Gastrocnemius medialis (tissue), 4 donors: Measurements from ENCODE around the gene LRMDA. TPM values are rescaled to one million over a fixed set of nuclear protein-coding genes. Genes with fewer than 3 reads are reported as not detected.

Experiments used
- ATAC-seq, 2 donors: fragments of 150-250 bp; one replicate each; pipeline ENCODE4 v1.9.1; 2016
- DNase-seq, 2 donors: peaks; one replicate each; pipeline ENCODE4 v3.0.0-alpha.2; 2019
- H3K27ac ChIP-seq, 4 donors: fragments of 200-600 bp; sonication (generic); 1 replicate in 1 of 4; 2 replicates in 3 of 4; pipeline ENCODE4 v1.5.1; 2016 to 2018; ENCODE audit warnings: mild to moderate bottlenecking in 2 of 4, moderate library complexity in 1 of 4
- H3K27me3 ChIP-seq, 3 donors: fragments of 200-600 bp; sonication (generic) in 2 of 3; 1 replicate in 1 of 3; 2 replicates in 2 of 3; pipeline versions ENCODE4 v1.5.1 to v1.6.0; 2016 to 2019; ENCODE audit warnings: mild to moderate bottlenecking in 1 of 3, moderate library complexity in 1 of 3
- H3K36me3 ChIP-seq, 2 donors: fragments of 200-600 bp; sonication (generic) in 1 of 2; one replicate each; pipeline ENCODE4 v1.5.1; 2017 to 2018
- H3K4me1 ChIP-seq, 2 donors: fragments of 200-600 bp; sonication (generic) in 1 of 2; one replicate each; pipeline ENCODE4 v1.5.1; 2016 to 2017; ENCODE audit warnings: mild to moderate bottlenecking in 2 of 2
- H3K4me3 ChIP-seq, 4 donors: fragments of 200-600 bp; sonication (generic) in 3 of 4; 1 replicate in 1 of 4; 2 replicates in 3 of 4; pipeline ENCODE4 v1.5.1; 2016 to 2019; ENCODE audit warnings: mild to moderate bottlenecking in 2 of 4
- H3K9me3 ChIP-seq, 3 donors: fragments of 200-600 bp; sonication (generic) in 2 of 3; 1 replicate in 1 of 3; 2 replicates in 2 of 3; pipeline ENCODE4 v1.5.1; 2016 to 2019
- POLR2A ChIP-seq, 2 donors: fragments of 450-650 bp; IDR thresholded peaks; one replicate each; pipeline ENCODE4 v1.6.1; 2017; ENCODE audit warnings: antibody characterized with exemption in 2 of 2, mild to moderate bottlenecking in 2 of 2, moderate library complexity in 2 of 2
- in situ Hi-C, 4 donors: fragments of 200-750 bp; cut with MboI; loops; one replicate each; pipeline versions ENCODE4 v1.15.0 to v1.8.0; 2017; ENCODE audit warnings: low sequenced_read_pairs in 4 of 4
- intact Hi-C: fragments of 100-400 bp; cut with DNase I; formaldehyde crosslinking; loops from one replicate; pipeline ENCODE4 v1.15.1; 2023; ENCODE audit warnings: low total_unique reads
- total RNA-seq, 4 donors: library from RNA; depleted of rRNA; stranded (reverse); fragments of >200 nt; gene quantifications; one replicate each; pipeline versions ENCODE4 v1.1.0 to v1.2.3, GENCODE V29; 2016
- TF ChIP-seq, protein P1 (sequence below), 5 experiments: fragments of 450-650 bp in 3 of 5; fragments of 200-600 bp in 2 of 5; sonication (generic) in 2 of 5; IDR thresholded peaks in 4 of 5; conservative IDR thresholded peaks in 1 of 5; 1 replicate in 4 of 5; 2 replicates in 1 of 5; pipeline ENCODE4 v1.5.1; 2016 to 2019; ENCODE audit warnings: antibody characterized with exemption in 5 of 5, mild to moderate bottlenecking in 3 of 5, moderate library complexity in 3 of 5

Gene LRMDA
- total RNA-seq, 4 donors from 2014 or later = 0.80 to 4.5 (median 1.4) TPM

DNA sequence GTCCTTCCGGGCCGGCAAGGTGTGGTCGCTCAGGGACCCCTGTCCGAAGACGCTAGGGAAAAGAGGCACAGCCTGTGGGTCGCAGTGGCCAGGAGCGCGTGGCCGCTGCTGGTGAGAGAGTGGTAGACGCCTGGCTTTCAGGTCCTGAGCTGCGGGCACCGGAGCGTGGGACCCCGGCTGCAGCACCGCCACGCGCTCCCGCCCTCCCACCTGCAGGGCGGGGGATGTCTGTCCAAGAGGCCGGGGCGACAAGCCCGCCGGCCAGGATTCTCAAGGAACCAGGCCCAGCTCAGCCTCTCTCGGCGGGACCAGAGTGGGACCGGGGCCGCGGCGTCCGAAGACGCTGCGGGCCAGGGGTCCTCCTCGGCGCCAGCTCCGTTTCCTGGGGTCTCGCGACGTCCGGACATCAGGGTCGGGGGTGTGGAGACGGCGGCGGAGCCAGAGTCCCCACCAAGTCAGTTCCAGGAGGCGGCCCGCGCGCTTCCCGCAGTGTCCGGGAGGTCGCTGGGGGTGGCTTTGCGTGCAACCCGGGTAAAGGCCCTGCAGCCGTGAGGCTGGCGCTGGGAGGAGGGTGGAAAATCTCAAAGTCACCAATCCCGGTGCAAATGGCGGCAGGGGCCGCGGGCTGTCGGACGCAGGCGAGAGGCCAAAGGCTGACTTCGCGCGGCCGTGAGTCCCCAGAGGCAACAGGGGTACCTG is 35.3 kb upstream of the LRMDA start:
- peaks cover 0 to 17% of the 10 kb centered on the region in 2 donors for H3K4me1 ChIP-seq
- H3K27ac ChIP-seq = peak overlapping the region; percentile 21 to 58 (median 54)
- in situ Hi-C loops (loop anchor here (10.0 to 25.0 kb wide), 5 partner anchors 639 to 1166 kb away; no protein-coding TSS in a partner anchor), intact Hi-C loops (loop anchor here (1.0 to 5.0 kb wide), 2 partner anchors 640 to 906 kb away; no protein-coding TSS in a partner anchor)
- H3K36me3 ChIP-seq = no peaks in the 10 kb centered on the region
- TF ChIP-seq, protein P1, sequence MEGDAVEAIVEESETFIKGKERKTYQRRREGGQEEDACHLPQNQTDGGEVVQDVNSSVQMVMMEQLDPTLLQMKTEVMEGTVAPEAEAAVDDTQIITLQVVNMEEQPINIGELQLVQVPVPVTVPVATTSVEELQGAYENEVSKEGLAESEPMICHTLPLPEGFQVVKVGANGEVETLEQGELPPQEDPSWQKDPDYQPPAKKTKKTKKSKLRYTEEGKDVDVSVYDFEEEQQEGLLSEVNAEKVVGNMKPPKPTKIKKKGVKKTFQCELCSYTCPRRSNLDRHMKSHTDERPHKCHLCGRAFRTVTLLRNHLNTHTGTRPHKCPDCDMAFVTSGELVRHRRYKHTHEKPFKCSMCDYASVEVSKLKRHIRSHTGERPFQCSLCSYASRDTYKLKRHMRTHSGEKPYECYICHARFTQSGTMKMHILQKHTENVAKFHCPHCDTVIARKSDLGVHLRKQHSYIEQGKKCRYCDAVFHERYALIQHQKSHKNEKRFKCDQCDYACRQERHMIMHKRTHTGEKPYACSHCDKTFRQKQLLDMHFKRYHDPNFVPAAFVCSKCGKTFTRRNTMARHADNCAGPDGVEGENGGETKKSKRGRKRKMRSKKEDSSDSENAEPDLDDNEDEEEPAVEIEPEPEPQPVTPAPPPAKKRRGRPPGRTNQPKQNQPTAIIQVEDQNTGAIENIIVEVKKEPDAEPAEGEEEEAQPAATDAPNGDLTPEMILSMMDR (IDR thresholded peaks at IDR 0.05 in 4 of 5, conservative IDR thresholded peaks at IDR 0.05 in 1 of 5) = no peak
- no peak for TF ChIP-seq POLR2A (IDR thresholded peaks at IDR 0.05)
- DNase-seq (no peak), ATAC-seq (no peak)
- no peaks in the 10 kb centered on the region for H3K9me3 ChIP-seq
- H3K4me3 ChIP-seq = peak overlapping the region; percentile 25 to 49 (median 36)
- H3K27me3 ChIP-seq = peaks cover 2 to 23% (median 22%) of the 10 kb centered on the region in 3 donors

DNA sequence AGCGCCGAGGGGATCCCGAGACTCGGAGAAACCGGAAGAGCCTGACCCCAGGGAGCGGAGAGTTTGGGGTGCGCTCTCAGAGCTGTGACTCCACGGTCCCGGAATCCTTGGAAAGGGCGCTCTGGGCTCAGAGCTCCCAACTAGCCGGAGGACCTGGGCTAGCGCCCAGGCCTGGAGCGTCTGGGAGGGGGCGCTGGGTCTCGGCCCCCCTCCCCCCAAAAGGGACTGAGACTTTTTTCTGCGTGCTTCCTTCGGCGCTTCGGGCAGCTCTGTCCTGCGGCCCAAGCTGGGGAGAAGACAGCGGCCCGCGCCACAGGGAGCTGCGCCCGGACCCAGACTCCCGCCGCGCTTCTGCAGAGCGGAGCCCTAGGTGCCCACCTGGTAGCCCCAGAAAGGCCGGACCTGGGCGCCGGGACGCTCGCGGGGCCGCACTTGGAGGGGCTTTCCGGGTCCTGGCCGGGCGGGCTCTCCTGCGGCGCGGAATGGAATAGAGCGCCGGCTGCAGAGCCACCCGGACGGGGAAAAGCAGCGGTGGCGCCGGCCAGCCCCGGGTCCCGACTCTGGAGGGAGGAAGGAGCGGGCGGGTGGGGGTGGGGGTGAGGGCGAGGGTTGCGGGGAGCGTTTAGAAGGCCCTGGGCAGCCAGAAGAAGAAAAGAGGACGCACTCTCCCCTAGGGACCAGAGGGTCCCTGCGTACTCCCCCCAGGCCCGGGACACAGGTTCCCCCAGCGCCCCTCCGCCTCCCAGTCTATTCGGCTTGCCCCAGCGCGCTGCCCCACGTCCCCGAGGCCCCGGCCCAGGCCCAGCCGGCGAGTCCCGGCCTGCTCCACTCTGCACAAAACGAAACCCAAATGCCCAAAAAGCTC is 34.6 kb upstream of the LRMDA start:
- intact Hi-C loops = loop anchor here (5.0 kb wide), 1 partner anchor 905 kb away; no protein-coding TSS in a partner anchor
- in situ Hi-C loops = loop anchor here (10.0 to 25.0 kb wide), 5 partner anchors 638 to 1165 kb away; no protein-coding TSS in a partner anchor

DNA sequence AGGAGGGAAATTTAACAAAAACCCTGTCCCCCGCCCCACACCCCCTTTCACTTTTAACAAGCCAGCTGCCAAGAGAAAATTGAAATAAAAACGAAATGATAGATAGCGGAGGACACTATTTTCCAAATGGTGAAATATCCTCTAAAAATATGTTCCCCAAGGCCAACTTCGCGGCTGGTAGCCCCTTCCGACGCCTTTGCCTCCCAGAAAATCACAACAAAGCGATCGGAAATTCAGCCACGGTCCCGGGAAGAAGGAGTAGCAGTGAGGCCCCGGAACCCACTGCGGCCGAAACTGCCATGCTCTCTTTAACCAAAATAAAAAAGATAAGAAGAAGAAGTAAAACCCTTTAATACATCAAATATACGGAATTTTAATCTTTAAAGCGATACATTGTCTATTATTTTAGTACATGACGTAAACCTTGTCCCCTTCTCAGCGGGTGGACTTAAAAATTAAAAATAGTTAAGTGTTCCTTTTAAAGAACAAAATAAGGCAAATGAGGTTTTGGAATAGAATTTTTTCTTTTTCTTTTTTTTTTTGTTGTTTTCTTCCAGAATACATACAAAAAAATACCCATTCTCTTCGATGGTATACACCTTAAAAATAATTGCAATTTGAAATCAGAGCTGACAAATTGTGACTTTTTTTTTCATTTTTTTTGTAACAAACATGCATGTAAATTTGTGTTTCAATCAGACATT is 33.8 kb upstream of the LRMDA start:
- intact Hi-C loops = loop anchor here (5.0 kb wide), 1 partner anchor 905 kb away; no protein-coding TSS in a partner anchor
- no peak for ATAC-seq
- TF ChIP-seq POLR2A (IDR thresholded peaks at IDR 0.05) = no peak
- TF ChIP-seq, protein P1 (IDR thresholded peaks at IDR 0.05 in 4 of 5, conservative IDR thresholded peaks at IDR 0.05 in 1 of 5) = no peak
- Histone ChIP-seq H3K9me3 (no peaks in the 10 kb centered on the region), H3K4me1 (peaks cover 0 to 19% of the 10 kb centered on the region in 2 donors), H3K36me3 (no peaks in the 10 kb centered on the region), H3K27ac (peak overlapping the region; percentile 21 to 58 (median 54)), H3K27me3 (peaks cover 2 to 25% (median 22%) of the 10 kb centered on the region in 3 donors), H3K4me3 (peak overlapping the region in 2 of 4 donors; percentile 26 to 45)
- in situ Hi-C loops = loop anchor here (10.0 to 25.0 kb wide), 5 partner anchors 637 to 1165 kb away; no protein-coding TSS in a partner anchor
- no peak for DNase-seq

More for the DNA sequence above, 34.6 kb upstream of the LRMDA start:
- DNase-seq (no peak), ATAC-seq (no peak)
- H3K4me1 ChIP-seq = peaks cover 0 to 17% of the 10 kb centered on the region in 2 donors
- peak overlapping the region; percentile 21 to 58 (median 54) for H3K27ac ChIP-seq
- peaks cover 2 to 23% (median 22%) of the 10 kb centered on the region in 3 donors for H3K27me3 ChIP-seq
- H3K9me3 ChIP-seq = no peaks in the 10 kb centered on the region
- H3K4me3 ChIP-seq = peak overlapping the region; percentile 15 to 49 (median 36)
- no peaks in the 10 kb centered on the region for H3K36me3 ChIP-seq
- TF ChIP-seq, protein P1 (IDR thresholded peaks at IDR 0.05 in 4 of 5, conservative IDR thresholded peaks at IDR 0.05 in 1 of 5) = no peak
- TF ChIP-seq POLR2A (IDR thresholded peaks at IDR 0.05) = no peak

DNA sequence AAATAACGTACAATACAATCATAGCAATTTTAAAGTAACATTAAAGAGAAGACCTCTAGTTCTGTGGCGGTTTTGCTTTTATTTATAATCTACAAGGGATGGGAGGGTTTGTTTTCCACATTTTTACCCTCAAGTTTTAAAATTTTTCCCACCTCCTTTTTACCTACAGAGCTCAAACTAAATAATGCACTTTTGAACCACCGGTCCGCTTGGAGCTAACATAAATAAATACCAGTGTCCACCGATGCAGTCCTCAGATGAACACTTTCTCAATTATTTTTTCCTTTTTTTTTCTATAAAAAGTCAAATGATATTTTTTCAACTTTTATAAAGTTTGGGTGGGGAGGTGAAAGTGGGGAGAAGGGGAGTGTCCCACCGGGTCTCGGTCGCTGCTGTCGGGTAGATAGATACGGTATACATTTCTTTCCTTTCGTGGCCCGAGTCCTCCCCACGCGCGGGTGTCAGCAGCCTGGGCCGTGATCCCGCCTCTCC is 33.2 kb upstream of the LRMDA start:
- H3K27ac ChIP-seq = peak overlapping the region in 3 of 4 donors; percentile 24 to 98 (median 97)
- intact Hi-C loops = loop anchor here (5.0 kb wide), 1 partner anchor 904 kb away; no protein-coding TSS in a partner anchor

More for the DNA sequence above, 33.2 kb upstream of the LRMDA start:
- Histone ChIP-seq H3K36me3 (no peaks in the 10 kb centered on the region), H3K27me3 (peaks cover 2 to 31% (median 23%) of the 10 kb centered on the region in 3 donors), H3K9me3 (no peaks in the 10 kb centered on the region), H3K4me1 (peaks cover 0 to 25% of the 10 kb centered on the region in 2 donors), H3K4me3 (peak overlapping the region in 2 of 4 donors; percentile 57 to 71)
- ATAC-seq (no peak), DNase-seq (no peak)
- in situ Hi-C loops = loop anchor here (10.0 to 25.0 kb wide), 5 partner anchors 637 to 1164 kb away; no protein-coding TSS in a partner anchor
- TF ChIP-seq POLR2A (IDR thresholded peaks at IDR 0.05) = no peak
- TF ChIP-seq, protein P1 (IDR thresholded peaks at IDR 0.05 in 4 of 5, conservative IDR thresholded peaks at IDR 0.05 in 1 of 5) = no peak
